ENCODE measurements around the gene FAM118A. TPM values are rescaled to one million over a fixed set of nuclear protein-coding genes. Genes with fewer than 3 reads are reported as not detected.
A peak's percentile ranks its signal among the peaks of the same experiment; 100 is the strongest.

The FAM118A gene
- total and polyA plus RNA-seq, 11 donors = 4.0 to 46.8 (median 15.0) TPM

DNA sequence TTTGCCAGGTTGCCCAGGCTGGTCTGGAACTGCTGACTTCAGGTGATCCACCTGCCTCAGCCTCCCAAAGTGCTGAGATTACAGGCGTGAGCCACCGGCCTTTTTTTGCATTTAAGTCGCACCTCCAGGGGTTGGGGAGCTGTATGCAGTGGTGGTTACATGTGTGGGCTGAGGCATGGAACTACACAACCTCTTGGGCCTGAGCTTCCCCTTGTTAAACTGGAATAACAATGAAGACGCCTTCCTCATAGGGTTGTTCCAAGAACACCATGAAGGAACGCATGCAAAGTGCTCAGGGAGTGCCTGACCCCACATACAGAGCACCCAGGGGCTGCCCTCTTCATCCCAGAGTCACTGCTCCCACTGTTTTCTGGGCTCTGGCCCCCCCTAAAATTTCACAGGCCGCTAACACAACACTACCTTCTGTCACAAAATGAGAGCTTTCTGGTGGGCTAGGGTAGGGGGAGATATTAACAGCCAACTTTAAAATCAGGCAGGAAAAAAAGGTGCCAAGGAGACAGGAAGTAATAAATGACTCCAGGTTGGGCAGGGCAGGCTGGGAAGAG is 1.3 kb upstream of the FAM118A start:
- Histone ChIP-seq H3K27me3 (no peaks in the 10 kb centered on the region), H3K4me3 (no peak overlapping the region), H3K36me3 (no peaks in the 10 kb centered on the region), H3K9me3 (no peaks in the 10 kb centered on the region), H3K4me1 (peaks cover 0 to 22% (median 13%) of the 10 kb centered on the region in 12 donors), H3K27ac (no peak overlapping the region)
- DNase-seq (no peak), ATAC-seq (no peak)
- intact Hi-C loops (cut with DNase I) = loop anchor here in 2 of 10 donors (2.0 to 5.0 kb wide), 2 partner anchors 24 to 36 kb away; partner anchors contain the start of gene UPK3A (in 1 of the 2)
- TF ChIP-seq, protein P1, sequence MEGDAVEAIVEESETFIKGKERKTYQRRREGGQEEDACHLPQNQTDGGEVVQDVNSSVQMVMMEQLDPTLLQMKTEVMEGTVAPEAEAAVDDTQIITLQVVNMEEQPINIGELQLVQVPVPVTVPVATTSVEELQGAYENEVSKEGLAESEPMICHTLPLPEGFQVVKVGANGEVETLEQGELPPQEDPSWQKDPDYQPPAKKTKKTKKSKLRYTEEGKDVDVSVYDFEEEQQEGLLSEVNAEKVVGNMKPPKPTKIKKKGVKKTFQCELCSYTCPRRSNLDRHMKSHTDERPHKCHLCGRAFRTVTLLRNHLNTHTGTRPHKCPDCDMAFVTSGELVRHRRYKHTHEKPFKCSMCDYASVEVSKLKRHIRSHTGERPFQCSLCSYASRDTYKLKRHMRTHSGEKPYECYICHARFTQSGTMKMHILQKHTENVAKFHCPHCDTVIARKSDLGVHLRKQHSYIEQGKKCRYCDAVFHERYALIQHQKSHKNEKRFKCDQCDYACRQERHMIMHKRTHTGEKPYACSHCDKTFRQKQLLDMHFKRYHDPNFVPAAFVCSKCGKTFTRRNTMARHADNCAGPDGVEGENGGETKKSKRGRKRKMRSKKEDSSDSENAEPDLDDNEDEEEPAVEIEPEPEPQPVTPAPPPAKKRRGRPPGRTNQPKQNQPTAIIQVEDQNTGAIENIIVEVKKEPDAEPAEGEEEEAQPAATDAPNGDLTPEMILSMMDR (IDR thresholded peaks at IDR 0.05) = no peak
- WGBS, 4 donors = 88 to 94% (median 91%) methylated on average over 6 of the region's 6 CpGs

DNA sequence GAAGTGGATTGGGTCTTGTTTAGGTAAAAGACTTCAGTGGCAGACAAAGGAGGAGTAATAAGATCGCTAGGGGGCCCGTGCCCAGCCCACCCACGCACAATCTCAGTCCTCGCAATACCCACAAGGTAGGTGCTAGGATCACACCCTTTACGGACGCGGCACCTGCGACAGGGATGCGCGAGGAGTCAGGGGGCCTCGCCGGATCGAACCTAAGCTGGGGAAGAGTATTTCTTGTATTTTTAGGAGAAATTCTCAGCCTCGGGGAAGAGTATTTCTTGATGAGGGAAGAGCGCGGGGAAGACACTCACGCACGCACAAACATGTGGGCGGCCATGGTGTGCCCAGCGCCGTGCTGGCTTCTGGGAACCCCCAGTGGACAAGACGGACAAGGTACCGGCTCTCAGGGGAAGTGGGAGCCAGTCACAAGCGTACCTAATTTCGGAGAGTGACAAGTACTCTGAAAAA is 745 bp upstream of the FAM118A start:
- 62 to 76% (median 68%) methylated on average over 25 of the region's 25 CpGs for WGBS, 4 donors
- H3K4me3 ChIP-seq = peak overlapping the region in 11 of 12 donors; percentile 77 to 99 (median 92)
- H3K27me3 ChIP-seq = no peaks in the 10 kb centered on the region
- H3K9me3 ChIP-seq = no peaks in the 10 kb centered on the region
- intact Hi-C loops (cut with DNase I) = loop anchor here in 2 of 10 donors (2.0 to 5.0 kb wide), 2 partner anchors 24 to 37 kb away; partner anchors contain the start of gene UPK3A (in 1 of the 2)
- peak overlapping the region in 10 of 12 donors; percentile 51 to 90 (median 85) for H3K27ac ChIP-seq
- TF ChIP-seq POLR2A (IDR thresholded peaks at IDR 0.05) = no peak
- TF ChIP-seq, protein P1 (IDR thresholded peaks at IDR 0.05) = no peak
- H3K36me3 ChIP-seq = no peaks in the 10 kb centered on the region
- peaks cover 0 to 28% (median 16%) of the 10 kb centered on the region in 12 donors for H3K4me1 ChIP-seq
- DNase-seq = no peak
- ATAC-seq = peak in 3 of 4 donors; percentile 0 to 2 (median 1)

DNA sequence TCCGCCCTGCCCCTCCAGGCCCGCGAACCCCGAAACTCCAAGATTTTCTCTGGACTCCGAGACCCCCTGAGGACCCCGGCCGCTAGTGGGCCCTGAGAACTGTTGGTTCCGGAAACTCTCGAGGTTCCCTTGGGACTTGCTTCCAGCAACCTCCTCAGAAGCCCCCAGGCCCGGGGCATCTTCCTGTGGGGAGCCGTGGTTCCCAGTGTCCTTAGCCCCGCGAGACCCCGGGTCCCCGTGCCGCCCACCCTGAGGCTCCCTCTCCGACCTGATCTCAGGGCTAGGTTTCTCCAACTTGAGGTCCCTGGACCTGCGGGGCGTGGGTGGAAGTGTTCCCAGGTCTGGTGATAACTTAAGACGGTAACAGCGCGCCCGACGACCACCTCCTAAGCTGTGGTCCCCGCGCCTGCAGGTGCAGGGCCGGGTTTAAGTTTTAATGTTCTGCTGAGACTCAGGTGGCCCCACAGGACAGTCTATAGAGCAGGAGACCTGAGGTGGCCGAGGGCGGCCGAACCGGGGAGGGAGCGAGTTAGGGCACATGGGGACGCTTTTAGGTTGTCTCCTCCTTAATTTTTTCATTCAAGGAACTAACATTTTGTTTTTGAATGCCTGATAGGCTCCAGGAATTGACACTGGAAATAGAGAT is 720 bp downstream of the FAM118A start:
- Histone ChIP-seq H3K36me3 (no peaks in the 10 kb centered on the region), H3K4me3 (peak overlapping the region; percentile 48 to 99 (median 90)), H3K4me1 (peaks cover 0 to 37% (median 21%) of the 10 kb centered on the region in 12 donors), H3K9me3 (no peaks in the 10 kb centered on the region), H3K27me3 (no peaks in the 10 kb centered on the region), H3K27ac (peak overlapping the region; percentile 51 to 90 (median 84))
- ATAC-seq (no peak), DNase-seq (peak in 1 of 5 donors; percentile 55)
- WGBS, 4 donors = 4 to 8% (median 6%) methylated on average over 11 to 33 of the region's 33 CpGs
- intact Hi-C loops (cut with DNase I) = loop anchor here in 4 of 10 donors (5.0 to 10.0 kb wide), 3 partner anchors 38 to 124 kb away; partner anchors contain the start of genes RIBC2 (in 1 of the 4) and SMC1B (in 1 of the 4)
- TF ChIP-seq POLR2A (IDR thresholded peaks at IDR 0.05) = no peak
- TF ChIP-seq, protein P1 (IDR thresholded peaks at IDR 0.05) = no peak

DNA sequence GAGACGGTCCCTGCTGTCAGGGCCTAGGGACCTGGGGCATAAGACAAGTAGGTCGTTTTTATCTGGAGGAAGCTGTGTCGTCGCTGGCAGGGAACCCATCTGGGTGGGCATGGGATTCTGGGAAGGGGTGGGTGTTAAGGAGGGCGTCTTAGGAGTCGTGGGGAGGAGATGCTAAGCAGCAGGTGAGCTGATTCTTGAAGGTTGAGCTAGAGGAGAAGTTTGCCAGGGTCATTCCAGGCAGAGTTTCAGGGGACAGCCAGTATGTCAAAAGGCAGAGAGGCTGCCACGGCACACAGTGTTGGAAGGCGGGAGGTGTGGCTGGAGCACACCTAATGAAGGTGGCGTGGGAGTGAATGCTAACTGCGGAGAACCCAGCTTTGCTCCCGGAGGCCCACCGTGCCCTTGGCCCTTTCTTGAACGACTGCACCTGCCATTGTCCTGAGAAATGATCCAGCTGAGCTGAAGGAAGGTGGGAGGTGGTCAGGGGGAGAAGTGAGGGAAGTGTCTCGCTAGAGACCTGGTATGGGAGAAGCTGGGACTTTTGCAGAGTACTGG is 1.3 kb downstream of the FAM118A start:
- intact Hi-C loops (cut with DNase I) = loop anchor here in 4 of 10 donors (5.0 to 10.0 kb wide), 3 partner anchors 39 to 124 kb away; partner anchors contain the start of genes RIBC2 (in 1 of the 4) and SMC1B (in 1 of the 4)
- peak overlapping the region in 8 of 12 donors; percentile 67 to 90 (median 85) for H3K27ac ChIP-seq

More for the DNA sequence above, 1.3 kb downstream of the FAM118A start:
- Histone ChIP-seq H3K4me3 (peak overlapping the region in 11 of 12 donors; percentile 77 to 99 (median 92)), H3K36me3 (no peaks in the 10 kb centered on the region), H3K9me3 (no peaks in the 10 kb centered on the region), H3K27me3 (no peaks in the 10 kb centered on the region), H3K4me1 (peaks cover 0 to 37% (median 21%) of the 10 kb centered on the region in 12 donors)
- WGBS, 4 donors = 52 to 59% (median 57%) methylated on average over 14 of the region's 14 CpGs
- no peak for DNase-seq
- TF ChIP-seq, protein P1 (IDR thresholded peaks at IDR 0.05) = no peak
- no peak for TF ChIP-seq POLR2A (IDR thresholded peaks at IDR 0.05)
- no peak for ATAC-seq
